PC-9 (cell line): Measurements from ENCODE around the gene MYH6.

ENCODE experiments used
- EZH2 ChIP-seq: fragments of 200-600 bp; sonication (generic); IDR thresholded peaks from 2 replicates; pipeline ENCODE4 v1.8.0; 2017; ENCODE audit warnings: antibody characterized with exemption, low read depth
- TF ChIP-seq, protein P1 (sequence below): fragments of 200-600 bp; sonication (generic); conservative IDR thresholded peaks from 2 replicates; pipeline ENCODE4 v1.6.1; 2017; ENCODE audit warnings: mixed run types, antibody characterized with exemption, mild to moderate bottlenecking, moderate library complexity

DNA sequence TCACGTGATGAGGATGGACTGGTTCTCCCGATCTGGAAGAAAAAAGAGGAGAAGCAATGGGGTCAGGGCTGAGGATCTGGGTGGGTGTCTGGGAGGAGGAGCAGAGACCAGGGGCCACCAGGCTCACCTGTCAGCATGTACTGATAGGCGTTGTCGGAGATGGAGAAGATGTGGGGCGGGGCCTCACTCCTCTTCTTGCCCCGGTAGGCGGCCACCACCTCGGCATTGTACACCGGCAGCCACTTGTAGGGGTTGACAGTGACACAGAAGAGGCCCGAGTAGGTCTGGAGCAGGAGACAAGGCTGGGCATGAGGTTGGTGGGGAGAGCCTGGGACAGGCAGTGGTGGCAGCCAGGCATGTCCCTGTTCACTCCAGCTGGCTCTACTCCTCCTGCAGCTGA is 3.0 kb downstream of the MYH6 start:
- TF ChIP-seq, protein P1, sequence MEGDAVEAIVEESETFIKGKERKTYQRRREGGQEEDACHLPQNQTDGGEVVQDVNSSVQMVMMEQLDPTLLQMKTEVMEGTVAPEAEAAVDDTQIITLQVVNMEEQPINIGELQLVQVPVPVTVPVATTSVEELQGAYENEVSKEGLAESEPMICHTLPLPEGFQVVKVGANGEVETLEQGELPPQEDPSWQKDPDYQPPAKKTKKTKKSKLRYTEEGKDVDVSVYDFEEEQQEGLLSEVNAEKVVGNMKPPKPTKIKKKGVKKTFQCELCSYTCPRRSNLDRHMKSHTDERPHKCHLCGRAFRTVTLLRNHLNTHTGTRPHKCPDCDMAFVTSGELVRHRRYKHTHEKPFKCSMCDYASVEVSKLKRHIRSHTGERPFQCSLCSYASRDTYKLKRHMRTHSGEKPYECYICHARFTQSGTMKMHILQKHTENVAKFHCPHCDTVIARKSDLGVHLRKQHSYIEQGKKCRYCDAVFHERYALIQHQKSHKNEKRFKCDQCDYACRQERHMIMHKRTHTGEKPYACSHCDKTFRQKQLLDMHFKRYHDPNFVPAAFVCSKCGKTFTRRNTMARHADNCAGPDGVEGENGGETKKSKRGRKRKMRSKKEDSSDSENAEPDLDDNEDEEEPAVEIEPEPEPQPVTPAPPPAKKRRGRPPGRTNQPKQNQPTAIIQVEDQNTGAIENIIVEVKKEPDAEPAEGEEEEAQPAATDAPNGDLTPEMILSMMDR: no peak
- TF ChIP-seq EZH2: no peak
